Activated naive CD4-positive, alpha-beta T cell treated with anti-CD3 and anti-CD28 coated beads, Interleukin-2, amount 50 U/mL, for 72 hours (primary cell): Measurements from ENCODE around the gene CPT2. TPM values are rescaled to one million over a fixed set of nuclear protein-coding genes. Genes with fewer than 3 reads are reported as not detected.

Experiments
- ATAC-seq, 2 donors: fragments of 150-1000 bp; cut with Tn5 transposase; 2 replicates each; pipeline ENCODE4 v1.10.0; 2021; ENCODE audit warnings: mild to moderate bottlenecking in 2 of 2, moderate library complexity in 2 of 2
- DNase-seq, 2 donors: peaks; one replicate each; pipeline ENCODE4 v3.0.0; 2021 to 2022; ENCODE audit warnings: low spot score in 2 of 2
- H3K27ac Mint-ChIP-seq, 2 donors: one replicate each; pipeline ENCODE4 v1.8.0; 2022; ENCODE audit warnings: mild to moderate bottlenecking in 2 of 2, mixed read lengths in 2 of 2
- H3K36me3 Mint-ChIP-seq, 2 donors: one replicate each; pipeline ENCODE4 v1.8.0; 2022; ENCODE audit warnings: mixed read lengths in 2 of 2
- H3K9me3 Mint-ChIP-seq, 2 donors: one replicate each; pipeline ENCODE4 v1.8.0; 2022; ENCODE audit warnings: mixed read lengths in 2 of 2
- total RNA-seq, 2 donors: library from RNA; stranded (reverse); gene quantifications; one replicate each; pipeline ENCODE4 v1.2.3, GENCODE V29; 2022

CPT2 gene
- total RNA-seq, 2 donors from 2014 or later, result 11.3 to 22.8 TPM

- ATAC-seq, result peak; percentile 99 to 100
- peak; percentile 93 to 94 for DNase-seq
- Mint-ChIP-seq H3K36me3 (peaks cover 10 to 17% of the 10 kb centered on the region in 2 donors), H3K27ac (peak within 1 kb of the TSS; percentile 94 to 98), H3K9me3 (no peaks in the 10 kb centered on the region)
These were observed 41.9 kb downstream of the CPT2 start, which contains the start of gene MAGOH for GRCh38 chr1:53238197-53239155. MAGOH (minus strand) TSS chr1:53238518; CDS start chr1:53238448, 70 bp downstream.

GRCh38 chr1:53241828-53242227 lies 45.2 kb downstream of the CPT2 start:
- no peak for ATAC-seq
- Mint-ChIP-seq H3K27ac (no peak overlapping the region), H3K9me3 (no peaks in the 10 kb centered on the region)

GRCh38 chr1:53242381-53242780 lies 45.8 kb downstream of the CPT2 start:
- H3K36me3 Mint-ChIP-seq, result peaks cover 10 to 17% of the 10 kb centered on the region in 2 donors
- no peak for DNase-seq
- no peaks in the 10 kb centered on the region for H3K9me3 Mint-ChIP-seq
- ATAC-seq, result no peak
- H3K27ac Mint-ChIP-seq, result no peak overlapping the region

More at GRCh38 chr1:53241828-53242227, 45.2 kb downstream of the CPT2 start:
- H3K36me3 Mint-ChIP-seq, result peaks cover 10 to 17% of the 10 kb centered on the region in 2 donors
- no peak for DNase-seq

- no peak for DNase-seq
- peaks cover 0 to 7% of the 10 kb centered on the region in 2 donors for H3K36me3 Mint-ChIP-seq
- H3K27ac Mint-ChIP-seq, result no peak overlapping the region
- no peaks in the 10 kb centered on the region for H3K9me3 Mint-ChIP-seq
- ATAC-seq, result no peak
These were observed 47.5 kb downstream of the CPT2 start for GRCh38 chr1:53244141-53244540.

- H3K9me3 Mint-ChIP-seq, result no peaks in the 10 kb centered on the region
- no peak for ATAC-seq
- H3K36me3 Mint-ChIP-seq, result peaks cover 4 to 20% of the 10 kb centered on the region in 2 donors
- no peak overlapping the region for H3K27ac Mint-ChIP-seq
- no peak for DNase-seq
These were observed 49.9 kb downstream of the CPT2 start for GRCh38 chr1:53246261-53247134.

GRCh38 chr1:53249706-53250105 lies 53.1 kb downstream of the CPT2 start:
- no peak overlapping the region for H3K27ac Mint-ChIP-seq
- peaks cover 4 to 20% of the 10 kb centered on the region in 2 donors for H3K36me3 Mint-ChIP-seq
- DNase-seq (no peak), ATAC-seq (no peak)
- H3K9me3 Mint-ChIP-seq, result no peaks in the 10 kb centered on the region

- Mint-ChIP-seq H3K36me3 (peaks cover 4 to 20% of the 10 kb centered on the region in 2 donors), H3K27ac (no peak overlapping the region), H3K9me3 (no peaks in the 10 kb centered on the region)
- DNase-seq, result no peak
- no peak for ATAC-seq
These were observed 53.7 kb downstream of the CPT2 start for GRCh38 chr1:53250325-53250724.

- H3K36me3 Mint-ChIP-seq, result peaks cover 10 to 26% of the 10 kb centered on the region in 2 donors
- no peak for ATAC-seq
These were observed 57.5 kb downstream of the CPT2 start for GRCh38 chr1:53254011-53254640.

GRCh38 chr1:53255031-53255430 lies 58.4 kb downstream of the CPT2 start:
- peaks cover 6 to 20% of the 10 kb centered on the region in 2 donors for H3K36me3 Mint-ChIP-seq
- ATAC-seq (no peak), DNase-seq (no peak)

More at GRCh38 chr1:53254011-53254640, 57.5 kb downstream of the CPT2 start:
- Mint-ChIP-seq H3K9me3 (no peaks in the 10 kb centered on the region), H3K27ac (no peak overlapping the region)
- DNase-seq, result no peak

GRCh38 chr1:53256511-53257453 lies 60.2 kb downstream of the CPT2 start:
- Mint-ChIP-seq H3K9me3 (no peaks in the 10 kb centered on the region), H3K36me3 (peaks cover 6 to 20% of the 10 kb centered on the region in 2 donors), H3K27ac (peak overlapping the region in 1 of 2 donors; percentile 24)
- DNase-seq (no peak), ATAC-seq (no peak)

More at GRCh38 chr1:53255031-53255430, 58.4 kb downstream of the CPT2 start:
- Mint-ChIP-seq H3K27ac (no peak overlapping the region), H3K9me3 (no peaks in the 10 kb centered on the region)

GRCh38 chr1:53257454-53258081 lies 60.9 kb downstream of the CPT2 start:
- H3K36me3 Mint-ChIP-seq, result peaks cover 6 to 20% of the 10 kb centered on the region in 2 donors
- H3K9me3 Mint-ChIP-seq, result no peaks in the 10 kb centered on the region
- DNase-seq (no peak), ATAC-seq (no peak)
- no peak overlapping the region for H3K27ac Mint-ChIP-seq

GRCh38 chr1:53258216-53258615 lies 61.6 kb downstream of the CPT2 start:
- Mint-ChIP-seq H3K9me3 (no peaks in the 10 kb centered on the region), H3K27ac (peak overlapping the region in 1 of 2 donors; percentile 24), H3K36me3 (peaks cover 6 to 20% of the 10 kb centered on the region in 2 donors)
- no peak for ATAC-seq
- DNase-seq, result no peak

GRCh38 chr1:53259932-53260331 lies 63.3 kb downstream of the CPT2 start:
- peaks cover 6 to 30% of the 10 kb centered on the region in 2 donors for H3K36me3 Mint-ChIP-seq
- ATAC-seq, result no peak

GRCh38 chr1:53260631-53261247 lies 64.1 kb downstream of the CPT2 start:
- H3K36me3 Mint-ChIP-seq, result peaks cover 13 to 38% of the 10 kb centered on the region in 2 donors
- peak overlapping the region in 1 of 2 donors; percentile 7 for H3K27ac Mint-ChIP-seq
- no peak for ATAC-seq
- no peaks in the 10 kb centered on the region for H3K9me3 Mint-ChIP-seq
- no peak for DNase-seq

More at GRCh38 chr1:53259932-53260331, 63.3 kb downstream of the CPT2 start:
- Mint-ChIP-seq H3K9me3 (no peaks in the 10 kb centered on the region), H3K27ac (no peak overlapping the region)
- no peak for DNase-seq
